Fibroblast of skin of back (primary cell): ENCODE results near the gene PCDHA1.

Experiments
- DNase-seq: peaks from one replicate; pipeline ENCODE4 v3.0.0-alpha.2; 2013

Gene PCDHA1

DNA sequence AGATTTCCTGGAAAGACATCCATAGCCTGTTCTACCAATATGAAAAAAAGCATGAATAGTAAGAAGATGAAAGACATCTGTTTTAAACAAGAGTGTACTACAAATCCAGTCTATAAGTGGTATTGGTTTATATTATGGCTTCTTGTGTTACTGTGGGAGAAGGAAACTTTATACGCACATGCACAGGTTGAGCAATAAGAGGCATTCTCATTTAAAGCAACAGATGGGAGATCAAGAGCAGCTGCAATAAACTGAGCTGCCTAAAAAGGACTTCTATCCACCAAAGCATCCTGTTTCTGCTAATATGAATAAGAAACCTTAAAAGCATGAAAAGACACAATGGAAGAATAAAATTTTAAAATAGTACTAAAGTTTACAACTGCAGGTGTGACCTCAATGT is 256.6 kb downstream of the PCDHA1 start:
- DNase-seq = no peak

GRCh38 chr5:141050622-141051520 is 264.9 kb downstream of the PCDHA1 start, which contains the start of gene PCDHB1:
Gene PCDHB1, plus strand, starts transcription at chr5:141051374. Its CDS starts 97 bp downstream, at chr5:141051471.
- no peak for DNase-seq

- DNase-seq = no peak
These were observed 265.6 kb downstream of the PCDHA1 start for GRCh38 chr5:141051521-141051866.
